ENCODE data around the gene MANEA. TPM values are rescaled to one million over a fixed set of nuclear protein-coding genes. Genes with fewer than 3 reads are reported as not detected.
A peak's percentile ranks its signal among the peaks of the same experiment; 100 is the strongest.
"Not testable (repeated sequence)": the region's sequence is repeated elsewhere in the genome, so short reads cannot be mapped to it uniquely, and the experiment has no call there.

Gene MANEA
- total RNA-seq, 2 donors from 2014 or later = 77.8 to 141 TPM

DNA sequence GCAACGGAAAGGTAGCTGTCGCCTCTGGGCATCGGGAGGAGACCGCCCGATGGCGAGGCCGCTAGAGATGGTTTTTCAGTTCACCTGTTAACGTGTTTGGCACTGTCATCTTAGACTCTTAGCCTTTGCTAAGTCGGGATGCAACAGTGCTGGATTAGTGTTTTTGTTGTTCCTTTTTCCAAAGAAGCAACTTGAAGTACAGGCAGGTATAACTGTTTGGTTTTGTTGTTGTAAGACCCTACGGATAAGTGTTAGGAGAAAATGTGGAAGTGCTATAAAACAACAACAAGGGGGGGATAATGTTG lies 723 bp downstream of the MANEA start:
- no peaks in the 10 kb centered on the region for H3K27me3 Mint-ChIP-seq (ENCODE audit: insufficient read depth)
- H3K4me1 Mint-ChIP-seq = peaks cover 9% of the 10 kb centered on the region
- peaks cover 43% of the 10 kb centered on the region for H3K9me3 Mint-ChIP-seq
- Histone ChIP-seq H3K4me1 (ENCODE audit: control insufficient read depth, insufficient read depth, low read length) (no peaks in the 10 kb centered on the region), H3K9me3 (ENCODE audit: control insufficient read depth, low read length) (peaks cover 34% of the 10 kb centered on the region), H3K36me3 (ENCODE audit: control insufficient read depth, insufficient read depth, low read length) (peaks cover 45% of the 10 kb centered on the region), H3K27me3 (ENCODE audit: control insufficient read depth, insufficient read depth, low read length, poor library complexity, severe bottlenecking) (no peaks in the 10 kb centered on the region), H3K9ac (ENCODE audit: extremely low read depth, low read length, poor library complexity, severe bottlenecking) (peak overlapping the region; percentile 99), H3K4me3 (ENCODE audit: low read length) (peak overlapping the region; percentile 99), H3K27ac (ENCODE audit: low read depth, low read length) (peak overlapping the region; percentile 93)
- peak overlapping the region; percentile 97 for H3K27ac Mint-ChIP-seq
- TF ChIP-seq CTCF (conservative IDR thresholded peaks at IDR 0.05) = no peak
- peak overlapping the region; percentile 94 for H3K4me3 Mint-ChIP-seq
- peaks cover 47% of the 10 kb centered on the region for H3K36me3 Mint-ChIP-seq (ENCODE audit: low read depth)
- WGBS, 2 experiments (ENCODE audit: insufficient coverage in 1 of 2, insufficient read length in 1 of 2) = 5 to 6% methylated on average over 10 of the region's 10 CpGs
- DNase-seq = no peak

GRCh38 chr6:95581073-95581472 lies 3.7 kb downstream of the MANEA start:
- Histone ChIP-seq H3K27ac (ENCODE audit: low read depth, low read length) (no peak overlapping the region), H3K9ac (ENCODE audit: extremely low read depth, low read length, poor library complexity, severe bottlenecking) (no peak overlapping the region), H3K4me1 (ENCODE audit: control insufficient read depth, insufficient read depth, low read length) (no peaks in the 10 kb centered on the region), H3K4me3 (ENCODE audit: low read length) (peak overlapping the region; percentile 80), H3K9me3 (ENCODE audit: control insufficient read depth, low read length) (peaks cover 63% of the 10 kb centered on the region), H3K27me3 (ENCODE audit: control insufficient read depth, insufficient read depth, low read length, poor library complexity, severe bottlenecking) (no peaks in the 10 kb centered on the region), H3K36me3 (ENCODE audit: control insufficient read depth, insufficient read depth, low read length) (peaks cover 72% of the 10 kb centered on the region)
- no peak for DNase-seq
- TF ChIP-seq CTCF (conservative IDR thresholded peaks at IDR 0.05) = no peak
- Mint-ChIP-seq H3K9me3 (peaks cover 58% of the 10 kb centered on the region), H3K27me3 (ENCODE audit: insufficient read depth) (no peaks in the 10 kb centered on the region), H3K36me3 (ENCODE audit: low read depth) (peaks cover 66% of the 10 kb centered on the region), H3K4me3 (peak overlapping the region; percentile 94), H3K4me1 (no peaks in the 10 kb centered on the region), H3K27ac (no peak overlapping the region)

- not testable (repeated sequence) for H3K9ac ChIP-seq (ENCODE audit: extremely low read depth, low read length, poor library complexity, severe bottlenecking); H3K27me3 ChIP-seq (ENCODE audit: control insufficient read depth, insufficient read depth, low read length, poor library complexity, severe bottlenecking); H3K4me1 ChIP-seq (ENCODE audit: control insufficient read depth, insufficient read depth, low read length); H3K4me1 Mint-ChIP-seq; H3K27ac ChIP-seq (ENCODE audit: low read depth, low read length); H3K27me3 Mint-ChIP-seq (ENCODE audit: insufficient read depth); H3K27ac Mint-ChIP-seq
- peak; percentile 58 for DNase-seq
- peak overlapping the region; percentile 55 for H3K4me3 ChIP-seq (ENCODE audit: low read length)
- H3K36me3 Mint-ChIP-seq (ENCODE audit: low read depth) = peaks cover 73% of the 10 kb centered on the region
- peaks cover 46% of the 10 kb centered on the region for H3K9me3 Mint-ChIP-seq
- H3K4me3 Mint-ChIP-seq = peak overlapping the region; percentile 1
- WGBS, 2 experiments (ENCODE audit: insufficient coverage in 1 of 2, insufficient read length in 1 of 2) = 95 to 100% methylated on average over 3 to 9 of the region's 9 CpGs
- peaks cover 95% of the 10 kb centered on the region for H3K36me3 ChIP-seq (ENCODE audit: control insufficient read depth, insufficient read depth, low read length)
- H3K9me3 ChIP-seq (ENCODE audit: control insufficient read depth, low read length) = peaks cover 78% of the 10 kb centered on the region
Observed at GRCh38 chr6:95584226-95584625, 6.9 kb downstream of the MANEA start.

DNA sequence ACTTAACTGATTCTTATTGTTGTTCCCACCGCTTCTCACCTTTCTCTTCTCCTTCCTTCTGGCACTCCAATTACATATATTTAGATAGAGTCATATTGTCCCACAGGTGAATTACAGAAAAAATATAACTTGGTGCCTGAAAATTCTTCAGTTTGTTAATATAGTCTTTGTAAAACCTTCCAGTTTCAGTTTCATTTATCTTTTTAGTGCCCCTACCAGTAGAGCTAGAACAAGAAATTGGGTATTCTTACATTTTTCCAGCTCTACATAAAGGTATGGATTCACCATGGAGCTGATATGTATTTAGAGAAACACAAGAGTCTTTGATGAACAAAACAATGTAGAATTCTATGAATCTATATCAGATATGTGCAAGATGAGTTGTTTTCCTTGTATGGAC lies 10.7 kb downstream of the MANEA start:
- no peak for DNase-seq
- Histone ChIP-seq H3K9ac (ENCODE audit: extremely low read depth, low read length, poor library complexity, severe bottlenecking) (no peak overlapping the region), H3K27ac (ENCODE audit: low read depth, low read length) (no peak overlapping the region), H3K36me3 (ENCODE audit: control insufficient read depth, insufficient read depth, low read length) (peaks cover 99% of the 10 kb centered on the region), H3K4me3 (ENCODE audit: low read length) (peak overlapping the region; percentile 79), H3K9me3 (ENCODE audit: control insufficient read depth, low read length) (peaks cover 80% of the 10 kb centered on the region), H3K27me3 (ENCODE audit: control insufficient read depth, insufficient read depth, low read length, poor library complexity, severe bottlenecking) (no peaks in the 10 kb centered on the region), H3K4me1 (ENCODE audit: control insufficient read depth, insufficient read depth, low read length) (no peaks in the 10 kb centered on the region)
- TF ChIP-seq CTCF (conservative IDR thresholded peaks at IDR 0.05) = no peak
- WGBS, 2 experiments (ENCODE audit: insufficient coverage in 1 of 2, insufficient read length in 1 of 2) = 100% methylated on average over 1 of the region's 1 CpG; no CpG with 5 or more reads in 1 of the 2 experiments
- peaks cover 9% of the 10 kb centered on the region for H3K4me1 Mint-ChIP-seq
- peaks cover 34% of the 10 kb centered on the region for H3K9me3 Mint-ChIP-seq
- H3K4me3 Mint-ChIP-seq = peak overlapping the region; percentile 43
- no peak overlapping the region for H3K27ac Mint-ChIP-seq
- no peaks in the 10 kb centered on the region for H3K27me3 Mint-ChIP-seq (ENCODE audit: insufficient read depth)
- H3K36me3 Mint-ChIP-seq (ENCODE audit: low read depth) = peaks cover 78% of the 10 kb centered on the region

All from endodermal cell (in vitro differentiated cells).